ENCODE measurements around the gene ZBTB7C.

Gene ZBTB7C

GRCh38 chr18:48122376-48122775 lies 286.8 kb downstream of the ZBTB7C start:
- DNase-seq (ENCODE audit: low read depth, low spot score): no peak

GRCh38 chr18:48121752-48122151 lies 287.4 kb downstream of the ZBTB7C start:
- DNase-seq (ENCODE audit: low read depth, low spot score): no peak

- DNase-seq (ENCODE audit: low read depth, low spot score): no peak
Observed at GRCh38 chr18:48119204-48119603, 290.0 kb downstream of the ZBTB7C start.

- DNase-seq (ENCODE audit: low read depth, low spot score): no peak
Observed at GRCh38 chr18:48116873-48117630, 292.1 kb downstream of the ZBTB7C start.

GRCh38 chr18:48116017-48116416 lies 293.2 kb downstream of the ZBTB7C start:
- no peak for DNase-seq (ENCODE audit: low read depth, low spot score)

- no peak for DNase-seq (ENCODE audit: low read depth, low spot score)
Observed at GRCh38 chr18:48113691-48114090, 295.5 kb downstream of the ZBTB7C start.

- DNase-seq (ENCODE audit: low read depth, low spot score): no peak
Observed at GRCh38 chr18:48111587-48111986, 297.6 kb downstream of the ZBTB7C start.

GRCh38 chr18:48110797-48111196 lies 298.4 kb downstream of the ZBTB7C start:
- DNase-seq (ENCODE audit: low read depth, low spot score): no peak

- DNase-seq (ENCODE audit: low read depth, low spot score): no peak
Observed at GRCh38 chr18:48109961-48110493, 299.2 kb downstream of the ZBTB7C start.

GRCh38 chr18:48108136-48108535 lies 301.0 kb downstream of the ZBTB7C start:
- DNase-seq (ENCODE audit: low read depth, low spot score): no peak

- DNase-seq (ENCODE audit: low read depth, low spot score): no peak
Observed at GRCh38 chr18:48106976-48107781, 302.0 kb downstream of the ZBTB7C start.

GRCh38 chr18:48106498-48106897 lies 302.7 kb downstream of the ZBTB7C start:
- no peak for DNase-seq (ENCODE audit: low read depth, low spot score)

GRCh38 chr18:48105317-48105716 lies 303.9 kb downstream of the ZBTB7C start:
- DNase-seq (ENCODE audit: low read depth, low spot score): no peak

- DNase-seq (ENCODE audit: low read depth, low spot score): no peak
Observed at GRCh38 chr18:48104705-48105104, 304.5 kb downstream of the ZBTB7C start.

- DNase-seq (ENCODE audit: low read depth, low spot score): no peak
Observed at GRCh38 chr18:48100651-48101165, 308.5 kb downstream of the ZBTB7C start.

GRCh38 chr18:48100165-48100575 lies 309.0 kb downstream of the ZBTB7C start:
- no peak for DNase-seq (ENCODE audit: low read depth, low spot score)

- no peak for DNase-seq (ENCODE audit: low read depth, low spot score)
Observed at GRCh38 chr18:48099481-48100164, 309.6 kb downstream of the ZBTB7C start.

- no peak for DNase-seq (ENCODE audit: low read depth, low spot score)
Observed at GRCh38 chr18:48098538-48098937, 310.6 kb downstream of the ZBTB7C start.

GRCh38 chr18:48098007-48098406 lies 311.2 kb downstream of the ZBTB7C start:
- no peak for DNase-seq (ENCODE audit: low read depth, low spot score)

GRCh38 chr18:48095726-48096125 lies 313.5 kb downstream of the ZBTB7C start:
- DNase-seq (ENCODE audit: low read depth, low spot score): no peak

- DNase-seq (ENCODE audit: low read depth, low spot score): no peak
Observed at GRCh38 chr18:48093104-48093503, 316.1 kb downstream of the ZBTB7C start.

Measured in activated CD4-positive, CD25-positive, alpha-beta regulatory T cell treated with anti-CD3 and anti-CD28 coated beads, Interleukin-2, amount 50 U/mL, for 16 hours (primary cell).